ENCODE measurements around the gene GNG2. TPM values are rescaled to one million over a fixed set of nuclear protein-coding genes. Genes with fewer than 3 reads are reported as not detected.

GNG2 gene
- total RNA-seq, 2 donors from 2014 or later, result 6.2 to 6.6 TPM

DNA sequence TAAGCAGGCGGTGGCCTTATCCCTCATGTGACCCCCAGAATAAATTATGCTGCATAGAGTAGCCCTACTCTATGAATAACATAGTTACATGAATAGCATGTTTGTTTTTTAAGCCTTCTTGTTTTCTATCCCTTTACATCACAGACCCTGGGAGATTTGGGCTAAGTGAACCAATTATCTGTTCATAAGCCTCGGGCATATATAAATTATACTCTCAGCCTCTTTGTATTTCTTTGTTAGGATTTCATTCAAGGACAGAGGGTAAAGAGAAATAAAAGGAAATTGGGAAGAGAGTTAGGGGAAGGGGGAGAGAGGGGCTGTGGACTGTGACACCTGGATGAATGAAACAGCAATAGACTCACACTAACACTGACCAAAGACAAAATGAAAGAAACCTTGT, 93.6 kb downstream of the GNG2 start:
- no peaks in the 10 kb centered on the region for H3K4me1 ChIP-seq
- TF ChIP-seq POLR2A (IDR thresholded peaks at IDR 0.05), result no peak
- TF ChIP-seq CTCF (IDR thresholded peaks at IDR 0.05), result no peak
- no peak overlapping the region for H3K27ac ChIP-seq
- ATAC-seq (no peak), DNase-seq (no peak)
- intact Hi-C loops (cut with DNase I), result no loop called here
- no peaks in the 10 kb centered on the region for H3K27me3 ChIP-seq
- WGBS, 2 donors, result 48 to 52% methylated on average over 2 of the region's 2 CpGs
- no peaks in the 10 kb centered on the region for H3K9me3 ChIP-seq
- no peaks in the 10 kb centered on the region for H3K36me3 ChIP-seq (replicated peaks in 1 of 2; ENCODE audit: insufficient read depth in 1 of 2, low read depth in 2 of 2)
- no peak overlapping the region for H3K4me3 ChIP-seq

GRCh38 chr14:51954657-51955056, 94.2 kb downstream of the GNG2 start:
- Histone ChIP-seq H3K36me3 (replicated peaks in 1 of 2; ENCODE audit: insufficient read depth in 1 of 2, low read depth in 2 of 2) (no peaks in the 10 kb centered on the region), H3K27me3 (no peaks in the 10 kb centered on the region), H3K4me1 (no peaks in the 10 kb centered on the region), H3K27ac (no peak overlapping the region), H3K9me3 (no peaks in the 10 kb centered on the region), H3K4me3 (no peak overlapping the region)
- intact Hi-C loops (cut with DNase I), result no loop called here
- ATAC-seq (no peak), DNase-seq (no peak)
- WGBS, 2 donors, result 73 to 91% methylated on average over 3 of the region's 3 CpGs
- TF ChIP-seq POLR2A (IDR thresholded peaks at IDR 0.05), result no peak
- TF ChIP-seq CTCF (IDR thresholded peaks at IDR 0.05), result no peak

GRCh38 chr14:51957950-51958349, 97.5 kb downstream of the GNG2 start:
- Histone ChIP-seq H3K4me3 (no peak overlapping the region), H3K4me1 (no peaks in the 10 kb centered on the region), H3K9me3 (no peaks in the 10 kb centered on the region), H3K27ac (no peak overlapping the region), H3K36me3 (replicated peaks in 1 of 2; ENCODE audit: insufficient read depth in 1 of 2, low read depth in 2 of 2) (no peaks in the 10 kb centered on the region), H3K27me3 (no peaks in the 10 kb centered on the region)
- DNase-seq (no peak), ATAC-seq (no peak)
- 57 to 65% methylated on average over 2 of the region's 2 CpGs for WGBS, 2 donors
- intact Hi-C loops (cut with DNase I), result no loop called here
- TF ChIP-seq POLR2A (IDR thresholded peaks at IDR 0.05) (no peak), CTCF (IDR thresholded peaks at IDR 0.05) (no peak)

DNA sequence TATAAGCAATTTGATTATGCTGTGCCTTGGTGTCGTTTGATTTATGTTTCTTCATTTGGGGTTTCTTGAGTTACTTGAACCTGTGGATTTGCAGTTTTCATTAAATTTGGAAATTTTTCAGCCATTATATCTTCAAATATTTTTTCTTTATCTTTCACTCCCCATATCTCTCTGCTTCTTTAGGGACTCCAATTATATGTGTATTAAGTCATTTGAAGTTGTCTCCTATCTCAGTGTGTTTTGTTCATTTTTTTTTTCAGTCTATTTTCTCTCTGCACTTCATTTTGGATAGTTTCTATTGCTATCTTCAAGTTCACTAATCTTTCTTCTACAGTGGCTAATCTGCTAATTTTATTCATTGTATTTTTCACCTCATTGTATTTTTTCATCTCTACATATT, 99.5 kb downstream of the GNG2 start:
- no peaks in the 10 kb centered on the region for H3K36me3 ChIP-seq (replicated peaks in 1 of 2; ENCODE audit: insufficient read depth in 1 of 2, low read depth in 2 of 2)
- ATAC-seq, result no peak
- H3K27me3 ChIP-seq, result no peaks in the 10 kb centered on the region
- no peak overlapping the region for H3K4me3 ChIP-seq
- 58 to 73% methylated on average over 1 of the region's 1 CpG for WGBS, 2 donors
- DNase-seq, result no peak
- TF ChIP-seq CTCF (IDR thresholded peaks at IDR 0.05), result no peak
- no peak for TF ChIP-seq POLR2A (IDR thresholded peaks at IDR 0.05)
- no peaks in the 10 kb centered on the region for H3K4me1 ChIP-seq
- intact Hi-C loops (cut with DNase I), result no loop called here
- H3K27ac ChIP-seq, result no peak overlapping the region
- no peaks in the 10 kb centered on the region for H3K9me3 ChIP-seq

DNA sequence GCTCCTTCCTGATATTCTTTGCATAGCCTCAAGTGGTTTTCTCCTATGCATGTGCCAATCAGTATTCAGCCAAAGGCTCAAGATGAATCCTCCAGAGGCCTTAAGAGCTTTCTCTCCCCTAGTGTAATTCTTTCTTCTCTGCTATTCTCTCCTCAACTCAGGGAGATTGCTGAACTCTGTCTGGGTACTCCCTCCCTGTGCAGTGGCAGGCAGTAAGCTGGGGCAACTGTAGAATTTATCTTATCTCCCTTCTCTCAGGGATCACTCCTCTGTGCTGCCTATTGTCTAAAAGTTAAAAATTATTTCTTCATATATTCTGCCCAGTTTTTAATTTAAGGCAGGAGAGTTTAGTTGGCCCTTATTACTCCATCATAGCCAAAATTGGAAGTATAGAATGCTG, 100.5 kb downstream of the GNG2 start:
- no peaks in the 10 kb centered on the region for H3K9me3 ChIP-seq
- no peak for DNase-seq
- no peak overlapping the region for H3K27ac ChIP-seq
- no peak for TF ChIP-seq CTCF (IDR thresholded peaks at IDR 0.05)
- TF ChIP-seq POLR2A (IDR thresholded peaks at IDR 0.05), result no peak
- ATAC-seq, result no peak
- intact Hi-C loops (cut with DNase I), result no loop called here
- H3K27me3 ChIP-seq, result no peaks in the 10 kb centered on the region
- no peaks in the 10 kb centered on the region for H3K36me3 ChIP-seq (replicated peaks in 1 of 2; ENCODE audit: insufficient read depth in 1 of 2, low read depth in 2 of 2)
- no peaks in the 10 kb centered on the region for H3K4me1 ChIP-seq
- H3K4me3 ChIP-seq, result no peak overlapping the region

Data from body of pancreas (tissue), 4 donors.